ENCODE results near the gene RAI1. TPM values are rescaled to one million over a fixed set of nuclear protein-coding genes. Genes with fewer than 3 reads are reported as not detected.

Gene RAI1
- total and polyA plus RNA-seq, 2 of the 13 experiments (the other 11 are each of a cell fraction or from before 2014, with no cell fraction given): 3.4 to 5.2 TPM

DNA sequence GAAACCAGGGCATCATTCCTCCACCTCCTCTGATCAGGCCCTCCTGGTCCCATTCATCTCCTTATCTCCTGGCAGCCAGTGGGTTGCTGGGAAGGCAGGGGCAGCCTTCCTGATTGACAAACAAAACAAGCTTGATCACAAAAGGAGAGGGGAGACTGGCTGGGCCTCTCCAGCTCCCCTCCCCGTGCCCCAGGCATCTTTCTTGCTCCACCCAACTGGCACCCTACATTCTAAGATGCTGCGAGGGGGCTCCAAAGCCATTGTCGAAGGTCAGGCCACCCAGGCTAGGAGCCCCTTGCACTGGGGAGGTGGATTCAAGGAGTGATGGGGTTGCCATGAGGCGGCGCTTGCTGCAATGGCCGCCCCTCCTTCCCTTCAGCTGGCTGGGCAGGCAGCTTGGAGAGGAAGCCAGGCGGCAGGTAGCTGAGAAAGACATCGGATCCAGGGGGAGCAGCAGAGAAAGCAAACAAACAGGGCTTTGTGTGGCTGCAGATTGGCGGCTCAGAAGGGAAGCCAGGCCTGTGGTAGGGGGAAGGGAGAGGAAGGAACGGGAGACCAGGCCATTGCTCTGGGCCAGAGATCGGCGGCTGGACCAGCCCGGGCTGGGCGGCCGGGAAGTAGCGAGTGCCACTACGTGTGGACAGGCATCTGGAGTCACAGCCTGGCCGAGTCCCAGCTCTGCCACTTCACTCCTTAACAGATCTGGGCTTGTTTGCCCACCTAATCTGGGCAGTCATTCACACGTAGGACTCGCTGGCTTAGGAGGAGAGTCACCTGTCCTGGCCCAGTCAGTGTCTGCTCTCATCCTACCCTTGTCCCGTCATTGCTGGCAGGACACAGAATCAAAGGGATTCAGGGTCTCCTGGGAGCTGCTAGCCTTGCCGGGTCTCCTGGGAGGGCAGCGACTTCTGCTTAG lies 12.3 kb downstream of the RAI1 start (continued):
- TF ChIP-seq, protein P1, sequence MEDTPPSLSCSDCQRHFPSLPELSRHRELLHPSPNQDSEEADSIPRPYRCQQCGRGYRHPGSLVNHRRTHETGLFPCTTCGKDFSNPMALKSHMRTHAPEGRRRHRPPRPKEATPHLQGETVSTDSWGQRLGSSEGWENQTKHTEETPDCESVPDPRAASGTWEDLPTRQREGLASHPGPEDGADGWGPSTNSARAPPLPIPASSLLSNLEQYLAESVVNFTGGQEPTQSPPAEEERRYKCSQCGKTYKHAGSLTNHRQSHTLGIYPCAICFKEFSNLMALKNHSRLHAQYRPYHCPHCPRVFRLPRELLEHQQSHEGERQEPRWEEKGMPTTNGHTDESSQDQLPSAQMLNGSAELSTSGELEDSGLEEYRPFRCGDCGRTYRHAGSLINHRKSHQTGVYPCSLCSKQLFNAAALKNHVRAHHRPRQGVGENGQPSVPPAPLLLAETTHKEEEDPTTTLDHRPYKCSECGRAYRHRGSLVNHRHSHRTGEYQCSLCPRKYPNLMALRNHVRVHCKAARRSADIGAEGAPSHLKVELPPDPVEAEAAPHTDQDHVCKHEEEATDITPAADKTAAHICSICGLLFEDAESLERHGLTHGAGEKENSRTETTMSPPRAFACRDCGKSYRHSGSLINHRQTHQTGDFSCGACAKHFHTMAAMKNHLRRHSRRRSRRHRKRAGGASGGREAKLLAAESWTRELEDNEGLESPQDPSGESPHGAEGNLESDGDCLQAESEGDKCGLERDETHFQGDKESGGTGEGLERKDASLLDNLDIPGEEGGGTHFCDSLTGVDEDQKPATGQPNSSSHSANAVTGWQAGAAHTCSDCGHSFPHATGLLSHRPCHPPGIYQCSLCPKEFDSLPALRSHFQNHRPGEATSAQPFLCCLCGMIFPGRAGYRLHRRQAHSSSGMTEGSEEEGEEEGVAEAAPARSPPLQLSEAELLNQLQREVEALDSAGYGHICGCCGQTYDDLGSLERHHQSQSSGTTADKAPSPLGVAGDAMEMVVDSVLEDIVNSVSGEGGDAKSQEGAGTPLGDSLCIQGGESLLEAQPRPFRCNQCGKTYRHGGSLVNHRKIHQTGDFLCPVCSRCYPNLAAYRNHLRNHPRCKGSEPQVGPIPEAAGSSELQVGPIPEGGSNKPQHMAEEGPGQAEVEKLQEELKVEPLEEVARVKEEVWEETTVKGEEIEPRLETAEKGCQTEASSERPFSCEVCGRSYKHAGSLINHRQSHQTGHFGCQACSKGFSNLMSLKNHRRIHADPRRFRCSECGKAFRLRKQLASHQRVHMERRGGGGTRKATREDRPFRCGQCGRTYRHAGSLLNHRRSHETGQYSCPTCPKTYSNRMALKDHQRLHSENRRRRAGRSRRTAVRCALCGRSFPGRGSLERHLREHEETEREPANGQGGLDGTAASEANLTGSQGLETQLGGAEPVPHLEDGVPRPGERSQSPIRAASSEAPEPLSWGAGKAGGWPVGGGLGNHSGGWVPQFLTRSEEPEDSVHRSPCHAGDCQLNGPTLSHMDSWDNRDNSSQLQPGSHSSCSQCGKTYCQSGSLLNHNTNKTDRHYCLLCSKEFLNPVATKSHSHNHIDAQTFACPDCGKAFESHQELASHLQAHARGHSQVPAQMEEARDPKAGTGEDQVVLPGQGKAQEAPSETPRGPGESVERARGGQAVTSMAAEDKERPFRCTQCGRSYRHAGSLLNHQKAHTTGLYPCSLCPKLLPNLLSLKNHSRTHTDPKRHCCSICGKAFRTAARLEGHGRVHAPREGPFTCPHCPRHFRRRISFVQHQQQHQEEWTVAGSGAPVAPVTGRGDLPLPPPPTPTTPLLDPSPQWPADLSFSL (CRISPR knock-in tag; IDR thresholded peaks at IDR 0.05): no peak
- TF ChIP-seq, protein P2, sequence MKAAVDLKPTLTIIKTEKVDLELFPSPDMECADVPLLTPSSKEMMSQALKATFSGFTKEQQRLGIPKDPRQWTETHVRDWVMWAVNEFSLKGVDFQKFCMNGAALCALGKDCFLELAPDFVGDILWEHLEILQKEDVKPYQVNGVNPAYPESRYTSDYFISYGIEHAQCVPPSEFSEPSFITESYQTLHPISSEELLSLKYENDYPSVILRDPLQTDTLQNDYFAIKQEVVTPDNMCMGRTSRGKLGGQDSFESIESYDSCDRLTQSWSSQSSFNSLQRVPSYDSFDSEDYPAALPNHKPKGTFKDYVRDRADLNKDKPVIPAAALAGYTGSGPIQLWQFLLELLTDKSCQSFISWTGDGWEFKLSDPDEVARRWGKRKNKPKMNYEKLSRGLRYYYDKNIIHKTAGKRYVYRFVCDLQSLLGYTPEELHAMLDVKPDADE (CRISPR knock-in tag; IDR thresholded peaks at IDR 0.05): no peak

Data from HepG2 (cell line).